GM19395 (cell line): Measurements from ENCODE around the gene MSLN.

ENCODE experiments used
- ATAC-seq: cut with Tn5 transposase; IDR thresholded peaks from one replicate; pipeline ENCODE4 v1.9.1; 2021; ENCODE audit warnings: mild to moderate bottlenecking, moderate library complexity; ENCODE audit not compliant: unreplicated experiment

Gene MSLN

GRCh38 chr16:722835-723633, 37.5 kb upstream of the MSLN start:
- no peak for ATAC-seq

GRCh38 chr16:723695-724094, 36.8 kb upstream of the MSLN start:
- ATAC-seq: no peak

GRCh38 chr16:724188-725040, 36.1 kb upstream of the MSLN start:
- ATAC-seq: no peak

GRCh38 chr16:725041-725376, 35.5 kb upstream of the MSLN start:
- ATAC-seq: no peak

- no peak for ATAC-seq
These were observed 34.9 kb upstream of the MSLN start for GRCh38 chr16:725463-726187.

- no peak for ATAC-seq
These were observed 34.4 kb upstream of the MSLN start for GRCh38 chr16:726188-726437.

- no peak for ATAC-seq
These were observed 33.9 kb upstream of the MSLN start, which contains the start of the genes CCDC78 and HAGHL for GRCh38 chr16:726438-727290. TSS of gene CCDC78 (minus strand) at chr16:726443. CDS start at chr16:726367, 76 bp downstream. TSS of gene HAGHL (plus strand) at chr16:727106. CDS start at chr16:727510, 404 bp downstream.

- no peak for ATAC-seq
These were observed 33.1 kb upstream of the MSLN start for GRCh38 chr16:727291-727977.

GRCh38 chr16:728131-728889, 32.2 kb upstream of the MSLN start:
- no peak for ATAC-seq

GRCh38 chr16:728890-729744, 31.4 kb upstream of the MSLN start:
- no peak for ATAC-seq

GRCh38 chr16:729768-730665, 30.5 kb upstream of the MSLN start:
- no peak for ATAC-seq

GRCh38 chr16:730666-731509, 29.6 kb upstream of the MSLN start:
- ATAC-seq: no peak

- no peak for ATAC-seq
These were observed 28.2 kb upstream of the MSLN start for GRCh38 chr16:732332-732731.

GRCh38 chr16:732936-733335, 27.6 kb upstream of the MSLN start:
- ATAC-seq: no peak

GRCh38 chr16:733382-734207, 26.9 kb upstream of the MSLN start:
- ATAC-seq: no peak
